HTR-8/SVneo (cell line): ENCODE measurements around the gene NR1H4.
"Not testable (repeated sequence)": the region's sequence is repeated elsewhere in the genome, so short reads cannot be mapped to it uniquely, and the experiment has no call there.

Source experiments
- DNase-seq: peaks from one replicate; pipeline ENCODE4 v3.0.0; 2011; ENCODE audit warnings: low spot score, mixed read lengths; ENCODE audit not compliant: insufficient read length
- FAIRE-seq: peaks from 2 replicates; lab custom pipeline; 2011; peaks lifted over from hg19 to GRCh38; lab: Jason Lieb, UNC

NR1H4 gene

GRCh38 chr12:100468126-100468525 lies 5.5 kb upstream of the NR1H4 start:
- FAIRE-seq (no peak), DNase-seq (no peak)

GRCh38 chr12:100472325-100472724 lies 1.3 kb upstream of the NR1H4 start:
- no peak for FAIRE-seq
- DNase-seq, result no peak

GRCh38 chr12:100473050-100473715 lies 483 bp upstream of the NR1H4 start:
- FAIRE-seq (no peak), DNase-seq (no peak)

DNA sequence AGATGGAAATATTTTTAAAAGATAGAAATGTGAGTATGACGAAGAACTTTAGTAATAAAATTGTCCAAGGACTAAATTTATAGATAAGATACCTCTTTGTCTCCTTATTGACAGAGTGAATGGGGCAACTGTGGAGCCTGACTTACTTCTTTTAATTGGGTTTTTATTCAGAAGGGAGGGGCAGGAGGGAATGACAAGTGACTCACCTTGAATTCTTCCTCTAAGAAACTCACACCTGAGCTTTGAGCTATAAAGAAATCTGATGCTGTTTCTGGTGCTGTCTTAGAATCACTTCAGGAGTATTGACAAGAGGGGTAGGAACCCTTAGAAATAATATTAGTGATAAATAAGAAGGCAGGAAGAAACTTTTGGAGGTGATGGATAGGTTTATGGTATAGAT lies 951 bp downstream of the NR1H4 start:
- FAIRE-seq, result no peak
- DNase-seq, result no peak

DNA sequence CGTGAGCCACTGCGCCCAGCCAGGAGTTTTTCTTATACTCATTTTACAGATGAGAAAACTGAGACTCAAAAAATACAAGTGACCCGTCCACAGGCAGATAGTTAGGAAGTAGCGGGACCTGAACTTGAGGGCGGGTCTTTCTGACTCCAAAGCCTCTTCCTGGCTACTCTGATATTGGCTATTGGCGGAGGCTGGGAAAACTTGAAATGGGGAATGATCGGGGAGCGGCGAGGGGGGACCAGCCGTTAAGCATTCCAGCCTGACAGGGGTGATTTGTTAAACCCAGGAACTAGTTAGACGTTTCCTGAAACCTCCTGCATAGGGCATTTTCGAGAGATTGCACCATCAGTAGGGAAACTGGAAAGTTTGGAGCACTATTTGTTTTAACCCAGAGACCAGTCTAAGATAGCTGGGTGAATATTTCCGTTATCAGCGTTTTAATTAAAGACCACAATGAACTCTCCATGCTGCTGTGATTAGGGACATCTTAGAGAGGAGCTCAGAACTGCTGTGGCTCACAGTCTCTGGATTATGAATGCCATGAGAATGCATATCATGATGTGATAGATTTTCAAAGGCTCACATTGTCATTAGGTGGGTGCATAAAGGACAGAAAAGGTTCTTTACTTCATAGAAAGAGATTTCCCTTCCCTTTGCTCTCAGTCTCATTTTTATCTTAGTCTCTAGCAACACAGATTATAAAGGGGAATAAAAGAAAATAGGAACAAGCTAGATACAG lies 2.5 kb downstream of the NR1H4 start:
- DNase-seq (no peak), FAIRE-seq (no peak)

DNA sequence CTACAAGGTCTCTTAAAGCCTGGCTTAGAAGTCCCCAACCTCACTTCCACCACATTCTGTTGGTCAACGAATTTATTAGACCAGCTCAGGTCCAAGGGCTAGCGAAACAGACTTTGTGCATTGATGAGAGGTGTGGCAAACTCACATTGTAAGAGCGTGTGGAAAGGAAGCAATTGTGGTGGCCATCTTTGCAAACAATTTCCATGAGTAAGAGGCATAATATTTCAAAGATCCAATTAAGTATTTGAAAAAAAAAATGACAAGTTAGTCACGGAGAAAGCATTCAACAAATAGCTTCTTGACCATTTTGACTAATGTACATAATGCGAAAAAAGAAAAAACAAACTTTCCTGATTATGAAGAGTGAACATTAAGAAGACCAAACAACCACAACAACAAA lies 7.4 kb downstream of the NR1H4 start:
- no peak for FAIRE-seq

DNA sequence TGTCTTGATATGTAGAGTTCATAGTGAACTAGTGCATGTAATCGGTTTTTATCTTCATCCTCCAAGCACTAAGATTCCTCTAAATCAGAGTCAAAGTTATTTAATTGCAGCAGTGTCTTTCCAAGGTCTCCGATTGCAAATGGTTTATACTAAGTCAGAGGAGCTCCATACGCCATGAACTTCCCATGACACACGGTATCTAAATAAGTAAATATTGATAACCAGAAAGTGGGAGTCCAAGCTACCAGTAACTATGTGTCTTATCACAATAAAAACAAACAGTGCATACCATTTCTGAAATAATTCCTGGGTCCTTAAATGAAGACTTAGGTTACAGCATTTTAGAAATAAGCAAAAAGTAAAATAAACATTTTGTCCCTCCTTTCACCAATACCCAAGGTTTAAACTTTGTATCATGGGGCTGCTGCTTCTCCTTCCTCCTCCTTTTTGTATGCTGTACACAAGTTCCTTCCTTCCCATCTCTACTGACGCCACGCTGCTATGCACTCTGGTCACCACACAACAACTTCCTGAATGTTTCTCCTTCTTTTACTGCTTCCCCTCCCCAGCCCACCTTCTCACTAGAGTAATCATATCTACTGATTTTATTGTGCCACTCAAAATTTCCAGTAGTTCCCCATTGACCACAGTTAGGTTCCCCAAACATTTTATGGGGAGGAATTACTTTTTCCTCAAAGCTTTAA lies 10.7 kb downstream of the NR1H4 start:
- DNase-seq (no peak), FAIRE-seq (no peak)

More for the DNA sequence above, 7.4 kb downstream of the NR1H4 start:
- no peak for DNase-seq

- no peak for FAIRE-seq
- DNase-seq, result no peak
Measured at GRCh38 chr12:100484891-100485471, 11.3 kb downstream of the NR1H4 start.

- DNase-seq, result no peak
- no peak for FAIRE-seq
Measured at GRCh38 chr12:100485983-100486382, 12.3 kb downstream of the NR1H4 start.

DNA sequence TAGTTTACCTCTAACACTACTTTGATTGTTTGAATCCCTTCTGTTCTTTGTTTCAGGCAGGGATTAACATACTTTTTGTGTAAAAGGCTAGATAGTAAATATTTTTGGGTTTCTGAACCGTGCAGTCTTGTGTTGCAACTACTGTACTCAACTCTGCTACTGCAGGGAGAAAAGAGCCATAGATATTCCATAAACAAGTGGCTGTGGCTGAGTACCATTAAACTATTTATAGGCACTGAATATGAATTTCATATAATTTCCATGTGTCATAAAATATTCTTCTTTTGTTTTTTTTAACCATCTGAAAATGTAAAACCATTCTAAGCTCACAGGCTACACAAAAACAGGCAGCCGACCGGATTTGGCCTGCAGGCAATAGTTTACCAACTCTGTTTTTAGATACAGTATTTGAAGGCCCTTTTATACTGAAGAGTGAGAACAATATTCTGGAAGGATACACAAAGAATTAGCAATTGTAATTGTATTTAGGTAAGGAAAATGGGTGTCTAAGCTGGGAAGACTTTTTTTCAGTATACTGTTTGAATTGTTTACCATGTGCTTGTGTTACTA lies 15.7 kb downstream of the NR1H4 start:
- DNase-seq, result no peak
- FAIRE-seq, result no peak

DNA sequence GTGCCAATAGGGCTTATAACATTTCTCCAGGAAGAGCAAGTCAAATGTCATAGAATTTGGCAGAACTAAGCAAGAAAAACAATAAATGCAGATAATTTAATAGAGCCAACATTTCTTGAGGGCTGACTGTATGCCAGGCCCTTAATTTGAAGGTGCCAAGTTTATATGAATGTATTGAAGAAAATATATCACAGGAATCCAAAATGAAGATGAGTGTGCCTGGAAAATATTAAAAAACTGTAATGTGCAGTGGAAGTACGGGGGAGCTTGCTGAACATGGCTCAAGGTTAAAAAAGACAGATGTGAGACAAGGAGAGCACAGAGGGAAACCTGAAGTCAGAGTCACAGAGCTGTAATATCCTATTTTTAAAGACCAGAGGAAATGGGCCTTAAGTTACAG lies 16.4 kb downstream of the NR1H4 start:
- DNase-seq (no peak), FAIRE-seq (no peak)

DNA sequence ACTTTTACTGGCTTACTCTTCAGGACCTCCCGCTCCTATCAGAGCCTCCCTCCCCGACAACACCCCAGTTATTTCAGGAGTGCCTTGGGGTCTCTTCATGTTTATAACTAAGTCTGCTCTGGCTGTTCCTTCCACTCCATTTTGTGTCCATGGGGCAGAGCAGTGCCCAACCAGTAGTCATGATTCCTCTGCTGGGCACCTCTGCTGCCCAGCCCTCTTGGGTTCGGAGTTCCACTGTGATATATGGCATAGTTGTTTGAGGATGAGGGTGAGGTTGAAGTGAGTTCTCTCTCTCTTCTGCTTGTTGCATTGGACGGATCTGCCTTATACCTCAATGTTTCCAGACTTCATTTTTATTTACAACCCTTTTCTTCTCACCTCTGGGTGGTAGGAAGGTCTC lies 17.4 kb downstream of the NR1H4 start:
- DNase-seq (no peak), FAIRE-seq (no peak)

GRCh38 chr12:100493396-100494012 lies 19.8 kb downstream of the NR1H4 start:
- DNase-seq (no peak), FAIRE-seq (no peak)

GRCh38 chr12:100494026-100494425 lies 20.4 kb downstream of the NR1H4 start:
- DNase-seq (no peak), FAIRE-seq (no peak)

DNA sequence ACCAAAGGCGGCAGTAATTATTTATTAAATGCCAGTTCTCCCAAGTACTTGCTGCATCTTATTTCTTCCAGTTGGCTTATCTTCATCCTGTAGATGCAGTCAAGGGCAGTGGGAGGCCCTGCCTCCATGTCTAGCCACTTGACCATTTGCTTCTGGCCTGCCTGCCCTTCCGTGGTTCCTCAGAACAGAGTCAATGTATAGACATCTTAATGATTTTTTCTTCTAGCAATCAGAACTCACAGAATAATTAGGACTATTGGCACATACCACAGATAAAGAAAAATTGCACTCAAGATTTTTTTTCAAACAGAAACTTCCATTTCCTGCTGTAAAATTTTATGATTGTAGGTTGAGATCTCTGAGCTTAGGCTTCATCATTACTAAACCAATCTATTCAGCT lies 20.9 kb downstream of the NR1H4 start:
- no peak for DNase-seq
- no peak for FAIRE-seq

GRCh38 chr12:100497105-100497795 lies 23.6 kb downstream of the NR1H4 start:
- DNase-seq, result no peak
- FAIRE-seq, result no peak

GRCh38 chr12:100498141-100498540 lies 24.5 kb downstream of the NR1H4 start:
- DNase-seq (no peak), FAIRE-seq (no peak)

DNA sequence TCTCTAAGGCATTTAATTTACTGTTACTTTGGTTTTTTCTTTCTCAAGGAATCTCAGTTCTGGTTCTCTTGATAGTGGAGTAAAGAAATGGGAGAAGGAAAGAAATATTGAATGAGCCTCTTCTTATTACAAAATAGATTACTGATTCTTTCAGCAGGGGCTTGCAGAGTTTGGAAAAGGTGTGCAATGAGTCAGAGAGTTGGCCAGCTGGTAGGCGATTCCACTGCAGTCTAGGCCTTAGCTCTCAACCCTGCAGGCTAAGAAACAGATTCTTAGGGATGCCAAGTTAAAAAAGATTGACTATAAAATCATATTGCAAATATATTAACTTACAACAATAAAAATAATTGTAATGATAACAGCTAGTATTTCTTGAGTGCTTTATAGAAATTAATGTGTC lies 25.8 kb downstream of the NR1H4 start:
- no peak for FAIRE-seq
- no peak for DNase-seq

DNA sequence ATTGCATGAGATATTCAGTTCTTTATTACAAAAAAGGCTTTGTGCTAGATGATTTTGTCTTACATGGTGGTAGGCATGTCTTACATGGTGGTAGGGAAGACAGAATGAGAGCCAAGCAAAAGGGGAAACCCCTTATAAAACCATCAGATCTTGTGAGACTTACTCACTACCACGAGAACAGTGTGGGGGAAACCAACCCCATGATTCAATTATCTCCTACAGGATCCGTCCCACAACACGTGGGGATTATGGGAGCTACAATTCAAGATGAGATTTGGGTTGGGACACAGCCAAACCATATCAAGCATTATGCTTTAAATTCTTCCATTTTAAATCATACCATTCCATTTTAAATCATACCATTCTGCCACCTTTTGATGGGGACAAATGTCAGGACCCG lies 29.1 kb downstream of the NR1H4 start:
- DNase-seq, FAIRE-seq: not testable (repeated sequence)

GRCh38 chr12:100503228-100503628 lies 29.6 kb downstream of the NR1H4 start:
- FAIRE-seq (no peak), DNase-seq (no peak)
